ENCODE measurements around the gene PLCH1.

PLCH1 gene

DNA sequence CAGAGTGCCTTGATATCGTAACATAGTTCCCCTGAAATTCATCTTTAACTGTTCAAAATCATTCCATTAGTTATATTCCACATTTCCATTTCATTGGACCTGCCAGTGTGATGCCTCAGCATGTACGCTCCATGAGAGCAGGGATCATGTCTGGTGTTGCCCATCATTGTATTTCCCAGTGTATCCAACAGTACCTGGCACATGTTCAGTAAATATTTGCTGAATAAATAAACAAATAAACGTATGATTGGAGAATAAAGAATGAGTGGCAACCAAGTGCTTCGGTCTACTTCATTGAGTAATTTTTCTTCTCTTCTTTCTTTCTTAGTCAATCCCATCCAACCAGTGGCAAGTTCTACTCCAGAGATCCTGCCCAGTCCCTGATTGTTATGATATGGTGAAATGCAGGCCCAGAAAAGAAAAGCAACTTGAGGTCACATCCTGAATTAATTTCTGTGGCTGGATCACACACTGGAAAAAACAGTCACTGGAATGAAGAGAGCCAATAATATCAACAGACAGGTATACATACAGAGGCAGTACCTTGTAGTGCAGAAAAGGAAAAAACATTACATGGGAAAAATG, 101.2 kb downstream of the PLCH1 start:
- Histone ChIP-seq H3K27ac (replicated peaks) (no peak overlapping the region), H3K27me3 (ENCODE audit: insufficient read depth, poor library complexity, severe bottlenecking) (no peaks in the 10 kb centered on the region), H3K4me3 (replicated peaks; ENCODE audit: insufficient read depth, low read length) (no peak overlapping the region)
- TF ChIP-seq, protein P1, sequence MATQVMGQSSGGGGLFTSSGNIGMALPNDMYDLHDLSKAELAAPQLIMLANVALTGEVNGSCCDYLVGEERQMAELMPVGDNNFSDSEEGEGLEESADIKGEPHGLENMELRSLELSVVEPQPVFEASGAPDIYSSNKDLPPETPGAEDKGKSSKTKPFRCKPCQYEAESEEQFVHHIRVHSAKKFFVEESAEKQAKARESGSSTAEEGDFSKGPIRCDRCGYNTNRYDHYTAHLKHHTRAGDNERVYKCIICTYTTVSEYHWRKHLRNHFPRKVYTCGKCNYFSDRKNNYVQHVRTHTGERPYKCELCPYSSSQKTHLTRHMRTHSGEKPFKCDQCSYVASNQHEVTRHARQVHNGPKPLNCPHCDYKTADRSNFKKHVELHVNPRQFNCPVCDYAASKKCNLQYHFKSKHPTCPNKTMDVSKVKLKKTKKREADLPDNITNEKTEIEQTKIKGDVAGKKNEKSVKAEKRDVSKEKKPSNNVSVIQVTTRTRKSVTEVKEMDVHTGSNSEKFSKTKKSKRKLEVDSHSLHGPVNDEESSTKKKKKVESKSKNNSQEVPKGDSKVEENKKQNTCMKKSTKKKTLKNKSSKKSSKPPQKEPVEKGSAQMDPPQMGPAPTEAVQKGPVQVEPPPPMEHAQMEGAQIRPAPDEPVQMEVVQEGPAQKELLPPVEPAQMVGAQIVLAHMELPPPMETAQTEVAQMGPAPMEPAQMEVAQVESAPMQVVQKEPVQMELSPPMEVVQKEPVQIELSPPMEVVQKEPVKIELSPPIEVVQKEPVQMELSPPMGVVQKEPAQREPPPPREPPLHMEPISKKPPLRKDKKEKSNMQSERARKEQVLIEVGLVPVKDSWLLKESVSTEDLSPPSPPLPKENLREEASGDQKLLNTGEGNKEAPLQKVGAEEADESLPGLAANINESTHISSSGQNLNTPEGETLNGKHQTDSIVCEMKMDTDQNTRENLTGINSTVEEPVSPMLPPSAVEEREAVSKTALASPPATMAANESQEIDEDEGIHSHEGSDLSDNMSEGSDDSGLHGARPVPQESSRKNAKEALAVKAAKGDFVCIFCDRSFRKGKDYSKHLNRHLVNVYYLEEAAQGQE (IDR thresholded peaks at IDR 0.05; ENCODE audit: insufficient replicate concordance, low read depth): no peak
- TF ChIP-seq GABPA (IDR thresholded peaks at IDR 0.05; ENCODE audit: low read depth): no peak
- TF ChIP-seq, protein P2, sequence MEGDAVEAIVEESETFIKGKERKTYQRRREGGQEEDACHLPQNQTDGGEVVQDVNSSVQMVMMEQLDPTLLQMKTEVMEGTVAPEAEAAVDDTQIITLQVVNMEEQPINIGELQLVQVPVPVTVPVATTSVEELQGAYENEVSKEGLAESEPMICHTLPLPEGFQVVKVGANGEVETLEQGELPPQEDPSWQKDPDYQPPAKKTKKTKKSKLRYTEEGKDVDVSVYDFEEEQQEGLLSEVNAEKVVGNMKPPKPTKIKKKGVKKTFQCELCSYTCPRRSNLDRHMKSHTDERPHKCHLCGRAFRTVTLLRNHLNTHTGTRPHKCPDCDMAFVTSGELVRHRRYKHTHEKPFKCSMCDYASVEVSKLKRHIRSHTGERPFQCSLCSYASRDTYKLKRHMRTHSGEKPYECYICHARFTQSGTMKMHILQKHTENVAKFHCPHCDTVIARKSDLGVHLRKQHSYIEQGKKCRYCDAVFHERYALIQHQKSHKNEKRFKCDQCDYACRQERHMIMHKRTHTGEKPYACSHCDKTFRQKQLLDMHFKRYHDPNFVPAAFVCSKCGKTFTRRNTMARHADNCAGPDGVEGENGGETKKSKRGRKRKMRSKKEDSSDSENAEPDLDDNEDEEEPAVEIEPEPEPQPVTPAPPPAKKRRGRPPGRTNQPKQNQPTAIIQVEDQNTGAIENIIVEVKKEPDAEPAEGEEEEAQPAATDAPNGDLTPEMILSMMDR (IDR thresholded peaks at IDR 0.05; ENCODE audit: insufficient read depth, low read length): no peak
- no peak for TF ChIP-seq POLR2AphosphoS5 (IDR thresholded peaks at IDR 0.05; ENCODE audit: low read depth)
- no peak for TF ChIP-seq SPI1 (IDR thresholded peaks at IDR 0.05; ENCODE audit: borderline replicate concordance, low read depth)
- no peak for DNase-seq (ENCODE audit: low read depth in 1 of 2, low spot score in 1 of 2)

DNA sequence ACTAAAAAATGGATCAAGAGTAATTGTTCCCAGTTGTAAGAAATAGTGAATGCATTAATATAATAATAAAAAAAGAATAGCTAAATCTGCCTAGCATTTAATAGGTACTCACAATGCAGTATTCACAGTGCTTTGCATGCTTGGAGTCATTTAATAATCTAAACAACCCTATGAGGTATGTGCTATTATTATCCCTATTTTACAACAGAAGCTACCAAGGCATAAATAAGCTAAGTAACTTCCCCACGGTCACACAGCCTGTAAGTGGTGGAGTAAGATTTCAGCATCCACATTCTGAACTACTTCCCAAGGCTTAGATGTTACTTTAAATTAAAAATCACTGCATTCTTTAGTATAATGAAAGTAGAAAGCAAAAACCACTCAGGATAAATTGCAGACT, 102.9 kb downstream of the PLCH1 start:
- Histone ChIP-seq H3K27me3 (ENCODE audit: insufficient read depth, poor library complexity, severe bottlenecking) (no peaks in the 10 kb centered on the region), H3K4me3 (replicated peaks; ENCODE audit: insufficient read depth, low read length) (no peak overlapping the region), H3K27ac (replicated peaks) (no peak overlapping the region)
- DNase-seq (ENCODE audit: low read depth in 1 of 2, low spot score in 1 of 2): no peak
- TF ChIP-seq SPI1 (IDR thresholded peaks at IDR 0.05; ENCODE audit: borderline replicate concordance, low read depth) (no peak), GABPA (IDR thresholded peaks at IDR 0.05; ENCODE audit: low read depth) (no peak), POLR2AphosphoS5 (IDR thresholded peaks at IDR 0.05; ENCODE audit: low read depth) (no peak)
- TF ChIP-seq, protein P1 (IDR thresholded peaks at IDR 0.05; ENCODE audit: insufficient replicate concordance, low read depth): no peak
- TF ChIP-seq, protein P2 (IDR thresholded peaks at IDR 0.05; ENCODE audit: insufficient read depth, low read length): no peak

DNA sequence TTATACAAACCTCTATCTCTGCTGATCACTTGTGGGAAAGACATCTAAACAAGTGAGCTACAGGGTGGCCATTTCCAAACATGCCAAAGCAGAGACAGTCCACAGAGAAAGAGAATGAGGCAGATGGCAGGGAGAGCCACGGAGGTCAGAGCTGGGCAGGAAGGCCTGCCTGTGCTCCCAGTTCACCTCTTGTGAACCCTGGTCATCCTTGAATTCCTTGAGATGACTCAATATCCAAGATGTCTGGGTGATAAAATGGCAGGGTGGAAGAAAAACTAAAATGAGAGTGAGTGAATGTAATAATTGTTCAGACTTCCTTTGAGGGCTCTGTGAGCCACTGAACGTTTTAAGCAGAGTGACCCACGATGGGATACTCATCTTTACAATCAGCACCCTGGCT, 104.8 kb downstream of the PLCH1 start:
- H3K4me3 ChIP-seq (replicated peaks; ENCODE audit: insufficient read depth, low read length): no peak overlapping the region
- no peak overlapping the region for H3K27ac ChIP-seq (replicated peaks)
- DNase-seq (ENCODE audit: low read depth in 1 of 2, low spot score in 1 of 2): no peak
- H3K27me3 ChIP-seq (ENCODE audit: insufficient read depth, poor library complexity, severe bottlenecking): no peaks in the 10 kb centered on the region
- TF ChIP-seq GABPA (IDR thresholded peaks at IDR 0.05; ENCODE audit: low read depth): no peak
- TF ChIP-seq POLR2AphosphoS5 (IDR thresholded peaks at IDR 0.05; ENCODE audit: low read depth): no peak
- no peak for TF ChIP-seq SPI1 (IDR thresholded peaks at IDR 0.05; ENCODE audit: borderline replicate concordance, low read depth)
- TF ChIP-seq, protein P1 (IDR thresholded peaks at IDR 0.05; ENCODE audit: insufficient replicate concordance, low read depth): no peak
- TF ChIP-seq, protein P2 (IDR thresholded peaks at IDR 0.05; ENCODE audit: insufficient read depth, low read length): no peak

All from HL-60 (cell line).